HepG2 (cell line): ENCODE data around the gene DOCK11. TPM values are rescaled to one million over a fixed set of nuclear protein-coding genes. Genes with fewer than 3 reads are reported as not detected.

Experiments
- ATAC-seq: fragments of 200-7000 bp; cut with Tn5 transposase; 3 replicates; pipeline ENCODE4 v1.9.1; 2020; ENCODE audit warnings: mild to moderate bottlenecking, moderate library complexity
- BruUV-seq: library from RNA; stranded (reverse); fragments of 400-500 nt; replicated peaks from 2 replicates; lab custom pipeline; 2021; lab: Mats Ljungman, UMichigan
- CTCF ChIA-PET: fragments of 300-600 bp; formaldehyde crosslinking; extraction: SDS; loops from one replicate; lab custom pipeline; 2021; ENCODE audit warnings: low total read pairs, inconsistent platforms, low intra/inter-chr PET ratio; lab: Yijun Ruan, JAX
- POLR2A ChIA-PET: fragments of 350-600 bp; sonication (Branson Sonifier 250); formaldehyde crosslinking; loops from one replicate; lab custom pipeline; 2020; ENCODE audit warnings: antibody characterized with exemption, inconsistent platforms; lab: Yijun Ruan, JAX
- DNase-seq: peaks from one replicate; pipeline ENCODE4 v3.0.0-alpha.2; 2015; ENCODE audit warnings: low spot score
- FAIRE-seq: peaks from 3 replicates; lab custom pipeline; 2011; peaks lifted over from hg19 to GRCh38; lab: Jason Lieb, UNC
- H2AFZ ChIP-seq: one replicate; pipeline ENCODE4 v1.6.1; 2011; ENCODE audit warnings: low read length, inconsistent platforms
- H3K27ac ChIP-seq: fragments of 300-600 bp; 3 replicates; pipeline ENCODE4 v1.8.0; 2011; ENCODE audit warnings: mixed run types, mild to moderate bottlenecking, mixed read lengths, low read length, inconsistent platforms; ENCODE audit not compliant: insufficient read depth; ENCODE audit errors: extremely low read length
- H3K27me3 ChIP-seq, 2 experiments: fragments of 200-600 bp in 1 of 2; 2 replicates in 1 of 2; 3 replicates in 1 of 2; pipeline versions ENCODE4 v1.6.0 to v1.8.0; 2011; ENCODE audit warnings: low read length in 2 of 2, mild to moderate bottlenecking in 2 of 2, moderate library complexity in 2 of 2, inconsistent platforms in 1 of 2; ENCODE audit not compliant: insufficient read depth in 2 of 2, control insufficient read depth in 1 of 2
- H3K36me3 ChIP-seq, 2 experiments: fragments of 200-600 bp in 1 of 2; replicated peaks in 1 of 2; 2 replicates in 1 of 2; 3 replicates in 1 of 2; pipeline versions ENCODE4 v1.5.1 to v1.8.0; 2011; ENCODE audit warnings: low read length in 2 of 2, inconsistent platforms in 1 of 2; ENCODE audit not compliant: insufficient read depth in 2 of 2, control insufficient read depth in 1 of 2
- H3K4me1 ChIP-seq: 2 replicates; pipeline ENCODE4 v1.5.1; 2012; ENCODE audit warnings: low read length, inconsistent platforms; ENCODE audit not compliant: insufficient read depth
- H3K4me2 ChIP-seq: 2 replicates; pipeline ENCODE4 v1.6.0; 2011; ENCODE audit warnings: low read depth, low read length, inconsistent platforms
- H3K4me3 ChIP-seq, 3 experiments: fragments of 200-600 bp in 1 of 3; sonication (generic), shearing (Covaris generic) in 1 of 3; replicated peaks in 1 of 3; 2 replicates each; pipeline ENCODE4 v1.5.1; 2011 to 2016; ENCODE audit warnings: low read length in 3 of 3, inconsistent platforms in 2 of 3, low read depth in 2 of 3, mild to moderate bottlenecking in 2 of 3, control low read depth in 1 of 3, mixed read lengths in 1 of 3; ENCODE audit not compliant: insufficient read depth in 1 of 3
- H3K79me2 ChIP-seq: one replicate; pipeline ENCODE4 v1.6.1; 2011; ENCODE audit warnings: low read length, inconsistent platforms; ENCODE audit not compliant: insufficient read depth
- H3K9ac ChIP-seq: 2 replicates; pipeline ENCODE4 v1.6.0; 2011; ENCODE audit warnings: mild to moderate bottlenecking, low read depth, low read length, inconsistent platforms; ENCODE audit not compliant: insufficient read depth
- H3K9me3 ChIP-seq: 2 replicates; pipeline ENCODE4 v1.5.1; 2012; ENCODE audit warnings: mild to moderate bottlenecking, low read length
- H4K20me1 ChIP-seq: 2 replicates; pipeline ENCODE4 v1.6.0; 2011; ENCODE audit warnings: inconsistent platforms, mild to moderate bottlenecking, low read length, moderate library complexity; ENCODE audit not compliant: insufficient read depth
- ZBED4 ChIP-seq: sonication (generic); formaldehyde crosslinking; IDR thresholded peaks from 2 replicates; pipeline ENCODE4 v1.4.0; 2020; ENCODE audit warnings: missing genetic modification reagents, borderline replicate concordance
- WGBS: methylation state at CpG from one replicate; pipeline ENCODE4 v1.1.6; 2017; ENCODE audit warnings: low lambda C conversion rate; 5-methylcytosine and 5-hydroxymethylcytosine counted together
- in situ Hi-C: cut with HindIII; loops from 2 replicates; pipeline ENCODE4 v1.10.0; 2017; ENCODE audit warnings: low pct_unique_long_range_greater_than_20kb; ENCODE audit not compliant: extremely low pct_ligation_motif_present
- intact Hi-C: fragments of 100-400 bp; cut with micrococcal nuclease; formaldehyde crosslinking; loops from one replicate; pipeline ENCODE4 v1.10.0; 2022; ENCODE audit not compliant: unreplicated experiment
- polyA plus RNA-seq, 8 experiments: library from polyadenylated mRNA; depleted of rRNA in 3 of 8; stranded (reverse) in 7 of 8; unstranded in 1 of 8; fragments of >200 nt; fragmentation: Illumina TruSeq in 4 of 8; extraction: Trizol in 4 of 8; gene quantifications; 2 replicates each; pipeline versions ENCODE4 v1.2.1 to v1.2.3, GENCODE V29; 2011 to 2016; ENCODE audit warnings: low read depth in 4 of 8, missing spikeins in 1 of 8, mixed read lengths in 1 of 8; ENCODE audit not compliant: insufficient read depth in 1 of 8
- total RNA-seq, 5 experiments: library from RNA; depleted of rRNA; stranded (reverse); fragments of >200 nt; fragmentation: Illumina TruSeq; extraction: Trizol; gene quantifications; 2 replicates each; pipeline ENCODE4 v1.2.3, GENCODE V29; 2016; ENCODE audit warnings: low read depth in 1 of 5

Gene DOCK11
- total and polyA plus RNA-seq, 2 of the 13 experiments (the other 11 are each of a cell fraction or from before 2014, with no cell fraction given) = 0.02 to 0.12 TPM

- FAIRE-seq = no peak
- WGBS = 85% methylated on average over 4 of the region's 4 CpGs
- intact Hi-C loops = no loop called here
Measured at GRCh38 chrX:118706681-118707080, 211.1 kb downstream of the DOCK11 start.

More at GRCh38 chrX:118706681-118707080, 211.1 kb downstream of the DOCK11 start:
- H3K36me3 ChIP-seq = no peaks in the 10 kb centered on the region
- no peaks in the 10 kb centered on the region for H4K20me1 ChIP-seq
- BruUV-seq = no TSS peak
- H3K9ac ChIP-seq = no peak overlapping the region
- DNase-seq = no peak
- ChIA-PET CTCF (no interaction called here), POLR2A (no interaction called here)
- H3K27me3 ChIP-seq = no peaks in the 10 kb centered on the region
- no peaks in the 10 kb centered on the region for H3K79me2 ChIP-seq
- ATAC-seq = no peak
- no peak overlapping the region for H3K27ac ChIP-seq
- TF ChIP-seq ZBED4 (CRISPR knock-in tag) = no peak
- peaks cover 11% of the 10 kb centered on the region for H3K4me1 ChIP-seq
- H2AFZ ChIP-seq = no peak overlapping the region
- in situ Hi-C loops = no loop called here
- H3K4me2 ChIP-seq = no peak overlapping the region
- H3K4me3 ChIP-seq = no peak overlapping the region
- no peaks in the 10 kb centered on the region for H3K9me3 ChIP-seq
